ENCODE measurements around the gene PDE6H. TPM values are rescaled to one million over a fixed set of nuclear protein-coding genes. Genes with fewer than 3 reads are reported as not detected.

PDE6H gene
- total and polyA plus RNA-seq, 4 donors, result not detected

GRCh38 chr12:14946861-14947260 lies 26.0 kb upstream of the PDE6H start:
- H3K9ac ChIP-seq (ENCODE audit: low read depth in 1 of 2, low read length in 2 of 2), result no peak overlapping the region
- DNase-seq (ENCODE audit: low spot score), result no peak
- no peaks in the 10 kb centered on the region for H3K27me3 ChIP-seq (ENCODE audit: control insufficient read depth in 4 of 4, insufficient read depth in 4 of 4, low read length in 3 of 4)
- TF ChIP-seq, protein P1, sequence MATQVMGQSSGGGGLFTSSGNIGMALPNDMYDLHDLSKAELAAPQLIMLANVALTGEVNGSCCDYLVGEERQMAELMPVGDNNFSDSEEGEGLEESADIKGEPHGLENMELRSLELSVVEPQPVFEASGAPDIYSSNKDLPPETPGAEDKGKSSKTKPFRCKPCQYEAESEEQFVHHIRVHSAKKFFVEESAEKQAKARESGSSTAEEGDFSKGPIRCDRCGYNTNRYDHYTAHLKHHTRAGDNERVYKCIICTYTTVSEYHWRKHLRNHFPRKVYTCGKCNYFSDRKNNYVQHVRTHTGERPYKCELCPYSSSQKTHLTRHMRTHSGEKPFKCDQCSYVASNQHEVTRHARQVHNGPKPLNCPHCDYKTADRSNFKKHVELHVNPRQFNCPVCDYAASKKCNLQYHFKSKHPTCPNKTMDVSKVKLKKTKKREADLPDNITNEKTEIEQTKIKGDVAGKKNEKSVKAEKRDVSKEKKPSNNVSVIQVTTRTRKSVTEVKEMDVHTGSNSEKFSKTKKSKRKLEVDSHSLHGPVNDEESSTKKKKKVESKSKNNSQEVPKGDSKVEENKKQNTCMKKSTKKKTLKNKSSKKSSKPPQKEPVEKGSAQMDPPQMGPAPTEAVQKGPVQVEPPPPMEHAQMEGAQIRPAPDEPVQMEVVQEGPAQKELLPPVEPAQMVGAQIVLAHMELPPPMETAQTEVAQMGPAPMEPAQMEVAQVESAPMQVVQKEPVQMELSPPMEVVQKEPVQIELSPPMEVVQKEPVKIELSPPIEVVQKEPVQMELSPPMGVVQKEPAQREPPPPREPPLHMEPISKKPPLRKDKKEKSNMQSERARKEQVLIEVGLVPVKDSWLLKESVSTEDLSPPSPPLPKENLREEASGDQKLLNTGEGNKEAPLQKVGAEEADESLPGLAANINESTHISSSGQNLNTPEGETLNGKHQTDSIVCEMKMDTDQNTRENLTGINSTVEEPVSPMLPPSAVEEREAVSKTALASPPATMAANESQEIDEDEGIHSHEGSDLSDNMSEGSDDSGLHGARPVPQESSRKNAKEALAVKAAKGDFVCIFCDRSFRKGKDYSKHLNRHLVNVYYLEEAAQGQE (IDR thresholded peaks at IDR 0.05), result no peak
- TF ChIP-seq, protein P2, sequence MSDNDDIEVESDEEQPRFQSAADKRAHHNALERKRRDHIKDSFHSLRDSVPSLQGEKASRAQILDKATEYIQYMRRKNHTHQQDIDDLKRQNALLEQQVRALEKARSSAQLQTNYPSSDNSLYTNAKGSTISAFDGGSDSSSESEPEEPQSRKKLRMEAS (IDR thresholded peaks at IDR 0.05), result no peak
- no peak for TF ChIP-seq EGR1 (IDR thresholded peaks at IDR 0.05; ENCODE audit: low read depth in 2 of 2)
- no peak for TF ChIP-seq FOXA2 (IDR thresholded peaks at IDR 0.05)
- TF ChIP-seq NR2F2 (IDR thresholded peaks at IDR 0.05), result no peak
- TF ChIP-seq FOXA1 (IDR thresholded peaks at IDR 0.05), result no peak
- TF ChIP-seq HNF4G (IDR thresholded peaks at IDR 0.05), result no peak
- no peak for TF ChIP-seq JUND (IDR thresholded peaks at IDR 0.05)
- TF ChIP-seq SP1 (IDR thresholded peaks at IDR 0.05), result no peak
- no peak for TF ChIP-seq HNF4A (conservative IDR thresholded peaks at IDR 0.05)
- TF ChIP-seq RAD21 (IDR thresholded peaks at IDR 0.05), result no peak
- no peak for TF ChIP-seq TAF1 (conservative IDR thresholded peaks at IDR 0.05)
- no peak for TF ChIP-seq RXRA (IDR thresholded peaks at IDR 0.05)
- TF ChIP-seq, protein P3, sequence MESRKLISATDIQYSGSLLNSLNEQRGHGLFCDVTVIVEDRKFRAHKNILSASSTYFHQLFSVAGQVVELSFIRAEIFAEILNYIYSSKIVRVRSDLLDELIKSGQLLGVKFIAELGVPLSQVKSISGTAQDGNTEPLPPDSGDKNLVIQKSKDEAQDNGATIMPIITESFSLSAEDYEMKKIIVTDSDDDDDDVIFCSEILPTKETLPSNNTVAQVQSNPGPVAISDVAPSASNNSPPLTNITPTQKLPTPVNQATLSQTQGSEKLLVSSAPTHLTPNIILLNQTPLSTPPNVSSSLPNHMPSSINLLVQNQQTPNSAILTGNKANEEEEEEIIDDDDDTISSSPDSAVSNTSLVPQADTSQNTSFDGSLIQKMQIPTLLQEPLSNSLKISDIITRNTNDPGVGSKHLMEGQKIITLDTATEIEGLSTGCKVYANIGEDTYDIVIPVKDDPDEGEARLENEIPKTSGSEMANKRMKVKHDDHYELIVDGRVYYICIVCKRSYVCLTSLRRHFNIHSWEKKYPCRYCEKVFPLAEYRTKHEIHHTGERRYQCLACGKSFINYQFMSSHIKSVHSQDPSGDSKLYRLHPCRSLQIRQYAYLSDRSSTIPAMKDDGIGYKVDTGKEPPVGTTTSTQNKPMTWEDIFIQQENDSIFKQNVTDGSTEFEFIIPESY (IDR thresholded peaks at IDR 0.05), result no peak
- 69% methylated on average over 1 of the region's 1 CpG for WGBS
- no peak overlapping the region for H3K27ac ChIP-seq (ENCODE audit: low read depth in 1 of 2, low read length in 2 of 2)
- H3K9me3 ChIP-seq (ENCODE audit: control insufficient read depth in 4 of 4, low read length in 3 of 4), result no peaks in the 10 kb centered on the region
- H3K4me1 ChIP-seq (ENCODE audit: control insufficient read depth in 4 of 4, insufficient read depth in 4 of 4, low read length in 3 of 4), result peaks cover 0 to 2% (median 0%) of the 10 kb centered on the region in 4 donors
- no peak overlapping the region for H3K4me3 ChIP-seq (ENCODE audit: low read depth in 1 of 3, low read length in 3 of 3)
- peaks cover 1 to 12% (median 5%) of the 10 kb centered on the region in 4 donors for H3K36me3 ChIP-seq (ENCODE audit: control insufficient read depth in 4 of 4, insufficient read depth in 3 of 4, low read depth in 1 of 4, low read length in 3 of 4)

GRCh38 chr12:14948672-14949071 lies 24.2 kb upstream of the PDE6H start:
- Histone ChIP-seq H3K27me3 (ENCODE audit: control insufficient read depth in 4 of 4, insufficient read depth in 4 of 4, low read length in 3 of 4) (no peaks in the 10 kb centered on the region), H3K9me3 (ENCODE audit: control insufficient read depth in 4 of 4, low read length in 3 of 4) (no peaks in the 10 kb centered on the region), H3K36me3 (ENCODE audit: control insufficient read depth in 4 of 4, insufficient read depth in 3 of 4, low read depth in 1 of 4, low read length in 3 of 4) (peaks cover 0 to 12% (median 3%) of the 10 kb centered on the region in 4 donors), H3K9ac (ENCODE audit: low read depth in 1 of 2, low read length in 2 of 2) (peak overlapping the region in 1 of 2 donors; percentile 78), H3K27ac (ENCODE audit: low read depth in 1 of 2, low read length in 2 of 2) (peak overlapping the region; percentile 43 to 69), H3K4me1 (ENCODE audit: control insufficient read depth in 4 of 4, insufficient read depth in 4 of 4, low read length in 3 of 4) (peaks cover 0 to 5% (median 0%) of the 10 kb centered on the region in 4 donors), H3K4me3 (ENCODE audit: low read depth in 1 of 3, low read length in 3 of 3) (no peak overlapping the region)
- TF ChIP-seq HNF4G (IDR thresholded peaks at IDR 0.05) (no peak), GABPA (IDR thresholded peaks at IDR 0.05 in 1 of 2, conservative IDR thresholded peaks at IDR 0.05 in 1 of 2) (peak; percentile 46 to 58), RAD21 (IDR thresholded peaks at IDR 0.05) (peak in 1 of 2 donors; percentile 36), RXRA (IDR thresholded peaks at IDR 0.05) (peak in 1 of 2 donors; percentile 18), EGR1 (IDR thresholded peaks at IDR 0.05; ENCODE audit: low read depth in 2 of 2) (no peak), HNF4A (conservative IDR thresholded peaks at IDR 0.05) (no peak)
- 58% methylated on average over 3 of the region's 3 CpGs for WGBS
- no peak for DNase-seq (ENCODE audit: low spot score)

Data from liver (tissue), 9 donors.